GM12864 (cell line): ENCODE measurements around the gene DCLRE1C.

Source experiments
- DNase-seq: peaks from one replicate; pipeline ENCODE4 v3.0.0-alpha.2; 2011; ENCODE audit warnings: low read depth
- H3K4me3 ChIP-seq: 2 replicates; pipeline ENCODE4 v1.5.1; 2011; ENCODE audit warnings: mild to moderate bottlenecking, low read depth, low read length, control low read depth
- CTCF ChIP-seq: IDR thresholded peaks from 2 replicates; pipeline ENCODE4 v1.5.1; 2011; ENCODE audit warnings: low read depth, mild to moderate bottlenecking, moderate library complexity, low read length, control low read depth, inconsistent platforms; ENCODE audit errors: missing control alignments

The DCLRE1C gene

DNA sequence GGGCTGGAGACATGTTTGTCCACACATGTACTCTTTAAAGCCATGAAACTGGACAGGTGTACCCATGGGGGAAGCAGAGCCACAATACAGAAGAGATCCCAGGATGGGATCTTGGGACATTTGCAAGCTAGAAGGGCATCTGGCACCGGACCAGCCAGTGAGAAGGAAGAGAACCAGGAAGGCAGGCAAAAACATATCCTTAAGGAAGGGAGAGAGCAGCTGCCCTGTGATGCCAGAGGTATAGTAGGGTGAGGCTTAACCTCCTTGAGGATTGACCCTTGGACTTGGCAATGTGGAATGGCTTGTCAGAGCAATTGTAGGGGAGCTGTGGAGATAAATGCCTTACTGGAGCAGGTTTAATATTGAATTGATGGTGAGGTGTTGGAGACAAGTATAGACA lies 93.1 kb downstream of the DCLRE1C start:
- no peak overlapping the region for H3K4me3 ChIP-seq
- no peak for DNase-seq
- no peak for TF ChIP-seq CTCF

DNA sequence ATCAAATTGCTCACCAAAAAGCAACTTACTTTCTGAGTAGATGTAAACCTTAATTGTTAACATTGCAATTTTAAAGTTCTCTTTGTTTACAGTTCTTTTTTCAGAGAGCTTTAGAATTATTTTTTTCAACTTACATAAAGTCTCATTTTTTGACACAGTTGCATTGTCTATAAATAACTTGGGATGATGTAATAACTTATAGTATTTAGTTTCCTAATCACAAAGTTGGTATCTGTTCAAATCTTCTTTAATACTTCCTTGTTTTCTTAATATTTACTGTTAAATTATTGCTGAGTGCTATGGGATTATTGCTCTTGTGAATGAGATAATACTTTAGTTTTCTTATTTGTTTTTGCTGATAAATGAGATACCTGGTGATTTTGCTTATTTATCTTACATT lies 94.1 kb downstream of the DCLRE1C start:
- no peak overlapping the region for H3K4me3 ChIP-seq
- TF ChIP-seq CTCF, result no peak
- DNase-seq, result no peak

DNA sequence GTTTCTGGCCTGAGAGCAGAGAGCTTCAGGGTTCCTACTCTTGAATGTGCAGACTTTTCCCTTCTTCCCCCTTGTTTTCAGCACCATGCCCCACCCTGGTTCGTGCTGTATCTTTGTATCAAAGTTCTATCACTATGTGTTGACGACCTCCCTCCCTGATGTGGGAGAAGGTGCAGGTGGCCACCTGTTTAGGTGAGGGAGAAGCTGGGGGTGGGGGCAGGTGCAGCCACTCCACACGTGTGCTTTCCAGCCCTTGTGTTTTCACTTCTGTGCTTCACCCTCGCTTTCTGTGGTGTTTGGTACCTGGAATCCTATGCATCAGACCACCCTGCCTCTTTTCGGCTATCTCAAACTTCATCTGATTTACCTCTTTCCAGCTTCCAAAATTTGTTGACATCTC lies 94.9 kb downstream of the DCLRE1C start:
- no peak overlapping the region for H3K4me3 ChIP-seq
- TF ChIP-seq CTCF, result no peak
- no peak for DNase-seq

GRCh38 chr10:14858338-14858960 lies 95.4 kb downstream of the DCLRE1C start:
- no peak for TF ChIP-seq CTCF
- no peak for DNase-seq
- H3K4me3 ChIP-seq, result no peak overlapping the region

- TF ChIP-seq CTCF, result no peak
- no peak for DNase-seq
- H3K4me3 ChIP-seq, result no peak overlapping the region
These were observed 98.4 kb downstream of the DCLRE1C start for GRCh38 chr10:14855453-14855852.

GRCh38 chr10:14852236-14852635 lies 101.7 kb downstream of the DCLRE1C start:
- no peak for DNase-seq
- no peak for TF ChIP-seq CTCF
- no peak overlapping the region for H3K4me3 ChIP-seq
